ENCODE measurements around the gene NAV3. TPM values are rescaled to one million over a fixed set of nuclear protein-coding genes. Genes with fewer than 3 reads are reported as not detected.

Gene NAV3
- total and polyA plus RNA-seq, 2 of the 4 experiments (the other 2 are of a cell fraction): 25.5 to 106 TPM

DNA sequence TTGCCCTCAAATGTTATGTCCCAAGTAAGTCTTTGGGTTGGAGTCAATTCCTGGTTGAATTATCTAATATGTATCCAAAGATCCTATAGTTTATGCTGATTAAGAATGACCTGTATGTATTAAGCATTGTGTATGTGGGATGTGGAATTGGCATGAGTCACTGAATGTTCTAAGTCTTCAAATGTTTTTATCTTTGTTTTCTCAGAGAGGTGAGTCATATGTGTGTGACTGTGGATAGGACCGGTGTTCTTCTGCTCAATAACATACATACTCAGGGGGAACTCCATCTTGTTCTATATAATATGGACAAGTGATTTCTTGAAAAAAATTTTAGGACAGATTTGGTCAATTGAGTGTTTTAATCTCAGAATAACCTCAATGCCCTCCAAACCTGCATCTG is 57.9 kb downstream of the NAV3 start:
- Histone ChIP-seq H2BK5ac (ENCODE audit: low read depth, low read length, poor library complexity, severe bottlenecking) (no peak overlapping the region), H4K91ac (ENCODE audit: insufficient read depth, low read depth, low read length) (no peak overlapping the region), H2AK9ac (replicated peaks; ENCODE audit: low read depth, low read length, poor library complexity) (no peak overlapping the region), H3K27me3 (ENCODE audit: control insufficient read depth, insufficient read depth, low read length) (no peaks in the 10 kb centered on the region; the same call in 1 of the 2 replicates), H4K8ac (ENCODE audit: low read depth in 2 of 2, low read length in 2 of 2) (no peak overlapping the region), H3K4me1 (ENCODE audit: control insufficient read depth, insufficient read depth, low read length) (no peaks in the 10 kb centered on the region), H2BK120ac (ENCODE audit: low read depth, low read length) (no peak overlapping the region), H3K4me2 (ENCODE audit: low read depth, low read length) (no peak overlapping the region), H4K20me1 (ENCODE audit: insufficient read depth, low read length) (no peaks in the 10 kb centered on the region), H3K36me3 (ENCODE audit: control insufficient read depth, insufficient read depth, low read length) (no peaks in the 10 kb centered on the region), H3K79me1 (ENCODE audit: low read depth in 1 of 2, low read length in 2 of 2) (no peaks in the 10 kb centered on the region), H3K27ac (ENCODE audit: insufficient read depth, low read length) (no peak overlapping the region), H2BK20ac (ENCODE audit: low read depth, low read length) (no peak overlapping the region), H3K4me3 (ENCODE audit: insufficient read depth, low read depth, low read length) (no peak overlapping the region), H2AFZ (replicated peaks; ENCODE audit: low read length, poor library complexity) (no peak overlapping the region), H4K5ac (ENCODE audit: low read depth, low read length) (no peak overlapping the region), H3K9me3 (ENCODE audit: control insufficient read depth, insufficient read depth, low read length) (no peaks in the 10 kb centered on the region), H3K23ac (ENCODE audit: low read depth, low read length) (no peak overlapping the region), H2BK15ac (ENCODE audit: low read depth, low read length) (no peak overlapping the region), H3K14ac (replicated peaks; ENCODE audit: low read depth, low read length) (no peak overlapping the region), H3K4ac (ENCODE audit: low read depth, low read length) (no peak overlapping the region), H3K18ac (ENCODE audit: low read depth, low read length) (no peak overlapping the region), H3K56ac (ENCODE audit: extremely low read depth, insufficient read depth, low read length) (no peak overlapping the region), H2AK5ac (ENCODE audit: low read depth, low read length) (no peak overlapping the region), H3K9ac (ENCODE audit: low read depth, low read length) (no peak overlapping the region), H3K9me1 (ENCODE audit: insufficient read depth, low read length) (no peaks in the 10 kb centered on the region)
- DNase-seq: peak; percentile 75
- dilution Hi-C loops (cut with HindIII; ENCODE audit: low sequenced_read_pairs, unreplicated experiment): no loop called here
- no TSS peak for BruUV-seq (replicated peaks)
- POLR2A ChIA-PET (ENCODE audit: unreplicated experiment): no interaction called here
- ATAC-seq (ENCODE audit: low read depth): peak; percentile 32; the same call in 1 of the 2 replicates
- no CpG with 5 or more reads among the region's 1 CpG for WGBS, 2 experiments (ENCODE audit: extremely low coverage in 2 of 2, insufficient read length in 1 of 2)
- CTCF ChIA-PET: no interaction called here
- TF ChIP-seq RAD21 (IDR thresholded peaks at IDR 0.05; ENCODE audit: low read length) (no peak), FOS (IDR thresholded peaks at IDR 0.05; ENCODE audit: low read depth, low read length) (peak; percentile 50; the same call in 1 of the 2 replicates)
- TF ChIP-seq, protein P1, sequence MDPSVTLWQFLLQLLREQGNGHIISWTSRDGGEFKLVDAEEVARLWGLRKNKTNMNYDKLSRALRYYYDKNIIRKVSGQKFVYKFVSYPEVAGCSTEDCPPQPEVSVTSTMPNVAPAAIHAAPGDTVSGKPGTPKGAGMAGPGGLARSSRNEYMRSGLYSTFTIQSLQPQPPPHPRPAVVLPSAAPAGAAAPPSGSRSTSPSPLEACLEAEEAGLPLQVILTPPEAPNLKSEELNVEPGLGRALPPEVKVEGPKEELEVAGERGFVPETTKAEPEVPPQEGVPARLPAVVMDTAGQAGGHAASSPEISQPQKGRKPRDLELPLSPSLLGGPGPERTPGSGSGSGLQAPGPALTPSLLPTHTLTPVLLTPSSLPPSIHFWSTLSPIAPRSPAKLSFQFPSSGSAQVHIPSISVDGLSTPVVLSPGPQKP (IDR thresholded peaks at IDR 0.05; ENCODE audit: borderline replicate concordance, low read depth, low read length): no peak
- intact Hi-C loops (cut with micrococcal nuclease): no loop called here
- in situ Hi-C loops (cut with MboI; ENCODE audit: low sequenced_read_pairs): no loop called here

All from IMR-90 (cell line).